HG03432 (cell line): Measurements from ENCODE around the gene NOS1AP.

Source experiments
- ATAC-seq: cut with Tn5 transposase; IDR thresholded peaks from one replicate; pipeline ENCODE4 v1.9.1; 2021; ENCODE audit warnings: mild to moderate bottlenecking, moderate library complexity; ENCODE audit not compliant: unreplicated experiment

The NOS1AP gene

DNA sequence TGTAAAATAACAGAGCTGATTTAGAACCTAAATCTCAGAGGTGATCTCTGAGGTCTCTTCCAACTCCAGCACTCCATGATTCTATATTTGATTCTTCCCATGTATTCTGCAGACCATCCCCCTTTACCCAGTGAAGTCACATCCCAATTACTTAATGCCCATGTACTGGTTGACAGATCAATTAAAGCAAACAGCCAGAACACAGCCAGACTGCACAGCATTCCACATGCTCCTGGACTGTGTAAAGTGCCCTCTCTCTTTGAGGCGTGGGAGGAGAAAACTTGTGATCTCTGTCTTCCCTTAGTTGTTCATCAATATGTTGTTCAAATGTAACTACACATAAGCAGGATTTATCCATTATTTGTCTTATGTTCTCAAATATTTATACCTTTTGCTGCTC, 18.1 kb downstream of the NOS1AP start:
- no peak for ATAC-seq

DNA sequence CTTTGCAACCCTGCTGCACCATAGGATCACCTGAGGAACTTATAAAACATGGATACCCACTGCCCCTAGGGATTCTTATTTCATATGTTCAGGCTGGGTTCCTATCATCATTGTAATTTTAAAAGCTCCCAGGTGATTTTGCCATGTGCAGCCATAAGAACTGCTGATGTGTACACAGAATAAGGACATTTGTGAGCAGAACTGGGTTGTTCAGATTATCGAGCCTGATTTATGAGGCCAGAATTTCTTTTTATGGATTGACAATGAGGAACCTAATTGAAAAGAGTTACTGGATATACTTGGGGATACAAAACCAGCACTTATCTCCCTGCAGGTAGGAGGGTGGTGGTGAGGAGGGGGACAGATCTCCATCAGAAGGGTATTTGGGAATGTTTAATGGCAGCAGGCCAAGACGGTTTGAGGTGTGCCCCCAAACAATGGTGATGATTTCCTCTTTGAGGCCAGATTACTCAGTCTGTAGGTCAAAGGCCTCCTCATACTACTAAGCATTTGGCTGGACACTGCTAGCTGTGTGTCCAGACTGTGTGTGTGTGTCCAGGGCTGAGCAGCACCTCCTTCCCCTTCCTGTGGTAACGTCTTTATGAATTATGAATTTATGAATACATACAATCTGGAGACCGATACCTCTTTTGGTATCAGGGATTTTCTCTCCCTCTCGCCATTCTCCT, 18.9 kb downstream of the NOS1AP start:
- no peak for ATAC-seq

GRCh38 chr1:162089748-162090147, 20.3 kb downstream of the NOS1AP start:
- ATAC-seq = no peak

DNA sequence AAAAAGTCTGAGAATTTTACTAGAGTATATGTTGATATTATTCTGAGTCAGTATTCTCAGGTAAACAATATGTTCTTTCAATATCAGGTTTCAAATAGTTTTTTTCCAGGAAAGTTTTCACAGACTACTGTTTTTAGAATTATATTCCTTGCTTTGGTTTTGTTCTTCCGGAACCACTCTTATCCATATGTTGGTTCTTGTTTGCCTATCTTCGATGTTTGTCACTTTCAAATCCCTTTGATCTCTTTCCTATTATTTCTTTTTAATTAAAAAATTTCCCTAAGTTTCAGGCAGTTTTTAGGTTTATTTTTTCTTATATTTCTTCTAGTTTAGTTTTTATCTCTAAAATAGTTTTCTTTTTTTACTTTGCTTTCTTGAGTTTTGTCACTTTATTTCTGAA, 20.9 kb downstream of the NOS1AP start:
- ATAC-seq = no peak

GRCh38 chr1:162091681-162092524, 22.4 kb downstream of the NOS1AP start:
- ATAC-seq = no peak

GRCh38 chr1:162093095-162093494, 23.6 kb downstream of the NOS1AP start:
- ATAC-seq = no peak

- no peak for ATAC-seq
Observed at GRCh38 chr1:162094271-162094670, 24.8 kb downstream of the NOS1AP start.

- no peak for ATAC-seq
Observed at GRCh38 chr1:162094723-162095122, 25.2 kb downstream of the NOS1AP start.

DNA sequence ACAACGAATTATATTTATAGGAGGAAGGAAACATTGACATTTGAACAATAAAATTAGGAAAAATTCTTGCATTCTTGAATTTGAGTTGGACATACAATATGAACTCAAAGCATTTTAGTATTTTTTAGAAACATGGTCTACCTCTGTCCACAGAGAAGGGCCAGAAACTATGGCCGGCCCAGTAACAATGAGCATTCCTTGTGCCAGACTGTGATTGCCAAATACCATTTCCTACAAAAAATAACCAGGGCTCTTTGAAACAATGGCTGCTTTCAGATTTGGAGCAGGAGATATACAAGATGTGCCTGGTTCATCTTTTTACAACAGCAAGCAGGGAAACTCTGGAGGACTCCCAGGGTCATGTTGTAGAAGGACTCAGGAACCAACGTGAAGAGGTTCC, 38.4 kb downstream of the NOS1AP start:
- ATAC-seq = no peak

GRCh38 chr1:162108426-162108825, 38.9 kb downstream of the NOS1AP start:
- no peak for ATAC-seq

DNA sequence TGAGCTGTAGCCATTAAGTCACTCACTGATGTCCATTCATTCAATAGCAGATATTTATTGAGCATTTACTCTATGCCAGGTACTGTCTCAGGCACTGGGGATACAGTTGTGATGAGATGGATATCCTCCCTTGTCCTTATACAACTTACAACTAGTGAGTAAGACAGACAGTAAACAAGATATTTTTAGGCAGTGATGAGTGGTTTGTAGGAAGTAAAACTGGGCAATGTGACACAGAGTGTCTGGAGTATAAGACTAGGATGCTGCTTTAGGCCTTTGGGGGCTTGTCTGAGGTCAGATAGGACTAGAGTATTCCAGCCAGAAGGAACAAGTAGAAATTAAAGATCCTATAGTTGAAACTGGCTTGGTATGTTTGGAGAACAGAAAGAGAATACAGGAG, 41.4 kb downstream of the NOS1AP start:
- ATAC-seq = no peak

DNA sequence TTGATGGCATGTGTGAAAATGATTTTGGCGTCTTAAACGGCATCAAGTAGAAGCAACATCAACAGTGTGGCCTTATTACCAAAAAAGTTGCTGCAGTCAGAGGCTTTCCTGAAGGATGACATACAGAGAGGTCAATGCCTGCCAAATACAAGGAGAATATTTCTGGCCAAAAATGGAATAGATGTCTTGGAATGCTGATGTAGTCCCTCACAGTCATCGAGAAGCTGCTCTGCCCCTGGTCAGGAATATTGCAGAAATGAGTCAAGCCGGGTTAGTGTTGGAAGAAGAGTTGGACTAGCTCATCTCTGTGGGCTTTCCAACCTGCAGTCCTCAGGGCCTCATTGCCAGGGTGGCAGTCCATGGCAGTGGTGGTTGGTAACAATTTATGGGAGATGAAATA, 42.1 kb downstream of the NOS1AP start:
- no peak for ATAC-seq

- no peak for ATAC-seq
Observed at GRCh38 chr1:162113419-162113818, 43.9 kb downstream of the NOS1AP start.

- no peak for ATAC-seq
Observed at GRCh38 chr1:162117039-162117774, 47.7 kb downstream of the NOS1AP start.

- no peak for ATAC-seq
Observed at GRCh38 chr1:162118063-162118462, 48.6 kb downstream of the NOS1AP start.

- no peak for ATAC-seq
Observed at GRCh38 chr1:162128693-162129356, 59.3 kb downstream of the NOS1AP start.

GRCh38 chr1:162130308-162130707, 60.8 kb downstream of the NOS1AP start:
- no peak for ATAC-seq

DNA sequence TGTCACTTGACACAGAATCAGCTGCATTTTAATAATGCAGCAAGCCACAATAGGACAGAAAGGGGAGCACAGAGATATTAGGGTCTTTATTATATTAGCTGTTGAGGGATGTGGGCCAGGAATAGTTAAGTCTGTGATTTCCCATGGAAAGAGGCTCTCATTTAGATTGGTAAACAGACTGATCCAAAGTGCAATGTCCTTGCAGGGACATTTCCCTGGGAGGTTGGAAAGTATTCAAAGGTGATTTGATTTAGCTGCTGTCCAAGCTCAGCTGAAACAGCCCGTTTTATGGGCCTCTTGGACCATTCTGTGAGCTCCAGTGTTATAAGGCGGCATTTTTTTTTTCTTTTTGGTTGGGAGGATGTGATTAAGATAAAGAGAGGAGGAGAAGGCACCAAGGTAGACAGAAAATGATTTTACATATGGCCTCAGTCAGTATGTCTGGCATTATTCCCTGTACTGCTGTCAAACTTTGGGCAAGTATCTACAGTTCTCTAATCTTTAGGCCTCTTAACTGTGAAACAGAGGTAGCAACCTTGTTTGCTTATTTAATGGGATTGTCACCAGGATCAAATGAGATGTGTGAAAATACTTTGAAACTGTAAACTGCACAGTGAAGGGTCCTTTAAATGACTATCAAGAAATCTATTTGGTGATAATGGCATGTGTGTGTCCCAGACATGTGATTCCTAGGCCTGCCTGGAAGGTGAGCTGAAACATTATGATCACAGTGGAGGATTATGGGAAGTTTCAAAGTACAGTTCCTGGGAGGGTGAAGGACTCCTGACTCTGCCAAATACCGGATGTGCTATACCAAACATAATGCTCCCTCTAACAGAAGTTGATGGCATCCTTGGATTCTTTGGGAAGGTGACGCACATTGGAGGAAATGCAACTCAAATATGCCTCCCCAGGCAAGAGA, 62.2 kb downstream of the NOS1AP start:
- ATAC-seq = no peak

DNA sequence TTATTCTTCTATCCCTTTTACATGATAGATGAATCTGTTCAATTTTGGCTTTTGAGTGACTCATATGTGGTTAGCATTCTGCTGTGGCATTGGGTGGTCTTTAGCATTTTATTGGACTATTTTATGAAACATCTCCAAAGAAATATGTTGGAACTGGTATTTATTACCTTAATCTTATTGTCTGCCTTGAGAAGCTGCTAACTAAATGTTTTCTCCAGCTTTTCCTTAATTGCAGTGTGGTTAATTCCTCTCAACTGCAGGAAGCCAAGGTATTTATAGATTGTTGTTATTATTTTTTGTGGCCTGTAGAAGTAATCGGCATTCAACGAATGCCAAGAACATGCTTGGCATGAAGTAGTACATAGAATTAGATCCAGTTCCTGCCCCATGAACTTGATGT, 64.1 kb downstream of the NOS1AP start:
- ATAC-seq = no peak

DNA sequence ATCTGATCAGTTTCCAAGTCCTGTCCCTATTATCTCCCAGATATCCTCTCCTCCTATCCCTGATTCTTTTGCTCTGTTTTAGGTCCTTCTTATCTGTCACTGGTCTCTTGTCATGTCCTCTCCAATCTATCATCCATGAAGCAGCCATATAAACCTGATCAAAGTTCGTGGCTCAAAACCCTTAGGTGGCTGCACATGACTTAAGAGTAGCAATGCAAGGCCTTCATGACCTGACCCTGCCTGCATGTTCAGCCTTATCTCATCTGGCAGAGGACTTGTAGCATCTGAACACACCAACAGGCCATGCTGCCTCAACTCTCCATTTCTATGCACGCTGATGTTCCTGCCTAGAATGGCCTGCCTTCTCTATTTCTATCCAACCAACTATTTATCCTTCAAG, 65.2 kb downstream of the NOS1AP start:
- no peak for ATAC-seq
